ENCODE results near the gene PHF21A. TPM values are rescaled to one million over a fixed set of nuclear protein-coding genes. Genes with fewer than 3 reads are reported as not detected.

PHF21A gene
- total RNA-seq, 1 experiment from 2014 or later = 2.5 TPM

DNA sequence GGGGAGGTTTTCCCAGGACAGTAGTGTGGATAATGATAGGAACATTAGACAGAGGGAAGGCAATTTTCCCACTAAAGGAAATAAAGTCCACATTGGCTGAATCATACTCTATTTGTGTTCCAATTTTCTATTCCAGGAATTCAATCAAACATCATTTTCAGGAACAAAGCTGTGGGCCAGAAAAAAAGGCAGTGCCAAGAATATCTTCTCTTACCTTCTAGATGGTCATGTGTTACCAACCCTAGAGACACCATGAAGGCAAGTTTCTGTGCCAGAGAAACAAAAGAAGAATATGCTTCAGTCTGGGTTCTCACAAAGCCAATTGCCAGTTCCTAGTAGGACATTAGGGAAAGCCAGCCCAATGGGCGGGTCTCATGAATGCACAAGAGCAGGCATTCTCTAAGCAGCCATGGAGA is 171.3 kb downstream of the PHF21A start:
- in situ Hi-C loops (cut with HindIII; ENCODE audit: low sequenced_read_pairs) = no loop called here
- no peak for DNase-seq (ENCODE audit: low spot score)

DNA sequence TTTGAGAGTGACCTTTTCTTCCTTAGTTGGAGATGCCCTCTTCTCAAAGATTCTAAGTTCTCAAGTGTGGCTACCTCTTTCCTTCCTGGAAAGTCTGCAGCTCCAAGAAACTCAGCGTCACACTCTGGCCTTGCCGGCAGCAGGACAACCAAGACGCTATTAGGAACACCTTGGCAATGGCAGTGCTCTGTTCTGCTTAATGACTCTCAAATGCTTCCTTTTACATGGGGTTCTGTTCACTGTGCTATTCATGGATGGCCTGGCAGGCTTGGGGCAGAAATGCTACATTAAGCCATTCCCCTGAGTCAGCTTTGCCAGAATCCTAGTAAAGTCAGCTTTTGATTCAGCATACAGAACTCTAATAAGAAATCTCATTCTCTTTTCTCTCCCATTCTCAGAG is 172.9 kb downstream of the PHF21A start:
- no peak for DNase-seq (ENCODE audit: low spot score)
- in situ Hi-C loops (cut with HindIII; ENCODE audit: low sequenced_read_pairs) = no loop called here

DNA sequence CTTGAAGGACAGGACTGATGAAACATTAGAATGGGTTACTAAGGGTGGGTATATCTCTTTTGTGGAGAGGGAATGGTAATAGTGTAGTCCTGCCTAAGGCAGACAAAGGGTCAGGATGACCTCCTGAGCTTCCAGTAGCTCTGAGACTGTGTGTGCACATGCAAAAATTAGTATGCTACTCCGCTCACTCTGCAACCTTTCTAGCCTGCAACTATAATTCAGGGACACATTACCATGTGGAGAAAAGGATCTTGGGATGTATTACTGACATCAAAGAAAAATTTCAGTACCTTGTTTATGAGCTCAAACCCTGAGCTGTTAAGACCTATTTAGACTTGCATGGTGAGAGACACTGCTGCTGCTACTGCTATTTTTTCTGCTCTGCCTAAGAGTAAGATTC is 173.4 kb downstream of the PHF21A start:
- in situ Hi-C loops (cut with HindIII; ENCODE audit: low sequenced_read_pairs) = no loop called here
- no peak for DNase-seq (ENCODE audit: low spot score)

DNA sequence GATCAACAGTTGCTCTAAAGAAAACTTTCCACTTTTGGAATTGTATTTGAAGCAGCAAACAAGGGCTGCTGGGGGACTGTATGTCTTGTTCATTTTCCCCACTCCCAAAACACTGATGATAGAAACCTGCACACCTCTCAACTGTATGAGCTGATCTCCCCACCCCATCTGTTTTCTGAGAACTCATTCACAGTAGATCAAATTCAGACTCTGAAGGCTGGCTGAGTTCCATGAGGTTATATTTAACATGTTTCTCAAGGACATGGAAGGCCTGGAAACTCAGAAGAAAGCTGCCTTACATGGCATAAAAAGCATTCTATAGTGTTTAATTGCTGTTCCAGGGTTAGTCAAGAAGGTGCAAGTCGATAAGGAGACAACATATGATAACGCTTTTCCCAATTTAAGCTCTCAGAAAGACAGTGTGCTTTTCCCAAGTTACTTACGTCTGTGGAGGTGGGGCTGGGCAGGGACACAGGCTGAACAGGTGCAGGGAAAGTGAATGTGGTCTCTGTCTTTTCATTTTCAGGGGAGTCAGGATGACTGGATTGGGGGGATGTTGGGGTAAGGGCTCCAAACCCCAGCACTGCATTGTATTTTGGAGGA is 175.8 kb downstream of the PHF21A start:
- DNase-seq (ENCODE audit: low spot score) = no peak
- in situ Hi-C loops (cut with HindIII; ENCODE audit: low sequenced_read_pairs) = no loop called here

DNA sequence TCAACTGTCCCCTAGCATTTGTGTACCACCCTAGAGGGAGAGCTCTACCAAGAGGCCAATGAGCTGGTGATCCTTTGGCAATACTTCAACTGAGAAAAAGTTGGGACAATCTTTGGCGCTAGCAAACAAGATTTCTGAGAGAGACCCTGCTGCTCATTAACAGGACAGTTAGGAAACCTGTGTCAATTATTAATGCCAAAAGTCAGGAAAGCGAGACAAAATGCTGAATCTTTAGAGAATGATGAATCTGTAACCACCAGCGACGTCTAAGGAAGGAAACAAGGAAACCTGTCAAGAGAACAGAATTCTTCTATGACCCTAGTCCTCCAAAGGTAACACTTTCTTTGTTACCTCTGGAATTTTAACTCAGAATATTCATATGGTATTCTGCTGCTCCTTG is 178.9 kb downstream of the PHF21A start:
- in situ Hi-C loops (cut with HindIII; ENCODE audit: low sequenced_read_pairs) = no loop called here
- DNase-seq (ENCODE audit: low spot score) = no peak

DNA sequence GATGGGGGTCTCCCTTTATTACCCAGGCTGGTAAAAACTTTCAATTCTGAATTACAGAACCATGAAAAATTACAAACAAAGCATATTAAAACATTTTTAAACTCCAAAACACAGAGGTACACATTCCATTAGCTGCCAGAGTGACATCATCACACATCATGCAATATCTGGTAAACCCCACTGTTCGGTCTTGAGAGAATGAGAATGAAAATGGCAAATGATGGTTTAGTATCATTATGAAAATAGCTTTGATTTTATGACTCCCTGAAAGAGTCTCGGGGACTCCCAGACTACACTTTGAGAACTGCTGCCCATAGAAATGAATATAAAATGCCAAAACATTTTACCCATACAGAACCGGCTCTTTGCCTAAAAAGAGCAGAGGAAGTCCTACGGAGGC is 180.0 kb downstream of the PHF21A start:
- in situ Hi-C loops (cut with HindIII; ENCODE audit: low sequenced_read_pairs) = no loop called here
- no peak for DNase-seq (ENCODE audit: low spot score)

DNA sequence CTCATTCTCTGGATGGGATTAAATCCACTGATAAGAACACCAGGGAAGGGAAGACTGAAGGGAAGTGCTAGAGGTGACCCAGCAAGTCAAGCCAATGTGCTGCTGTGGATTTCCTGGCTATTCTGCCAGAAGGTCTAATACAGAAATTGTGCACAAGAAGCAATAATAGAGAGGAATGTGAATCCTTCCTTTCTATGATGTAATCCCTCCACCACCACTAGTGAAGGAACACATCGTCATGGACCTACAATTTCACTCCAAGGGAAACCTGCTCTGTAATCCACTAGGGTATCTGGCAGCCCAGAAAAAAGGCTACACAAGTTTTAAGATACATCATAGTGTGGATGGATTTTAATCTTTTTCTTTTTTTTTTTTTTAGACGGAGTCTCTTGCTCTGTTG is 181.4 kb downstream of the PHF21A start:
- in situ Hi-C loops (cut with HindIII; ENCODE audit: low sequenced_read_pairs) = no loop called here
- no peak for DNase-seq (ENCODE audit: low spot score)

DNA sequence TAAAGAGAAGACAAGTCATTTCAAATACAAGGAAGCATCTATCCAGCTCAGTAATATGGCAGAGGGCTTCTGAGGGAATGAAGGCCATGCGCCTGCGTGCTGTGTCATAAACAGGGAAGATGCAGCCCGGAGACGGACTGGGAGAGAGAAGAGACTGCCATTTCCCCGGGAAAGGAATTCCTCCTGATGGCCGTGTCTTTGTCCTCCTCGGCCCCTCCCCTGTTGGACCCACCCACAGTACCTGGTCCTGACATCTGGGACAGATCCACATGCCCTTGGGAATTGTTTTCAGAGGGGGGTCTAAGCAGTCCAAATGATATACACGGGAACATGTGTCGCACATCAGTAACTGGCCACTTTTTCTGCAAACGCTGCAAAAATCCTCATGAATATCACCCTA is 183.3 kb downstream of the PHF21A start:
- DNase-seq (ENCODE audit: low spot score) = no peak
- in situ Hi-C loops (cut with HindIII; ENCODE audit: low sequenced_read_pairs) = no loop called here

DNA sequence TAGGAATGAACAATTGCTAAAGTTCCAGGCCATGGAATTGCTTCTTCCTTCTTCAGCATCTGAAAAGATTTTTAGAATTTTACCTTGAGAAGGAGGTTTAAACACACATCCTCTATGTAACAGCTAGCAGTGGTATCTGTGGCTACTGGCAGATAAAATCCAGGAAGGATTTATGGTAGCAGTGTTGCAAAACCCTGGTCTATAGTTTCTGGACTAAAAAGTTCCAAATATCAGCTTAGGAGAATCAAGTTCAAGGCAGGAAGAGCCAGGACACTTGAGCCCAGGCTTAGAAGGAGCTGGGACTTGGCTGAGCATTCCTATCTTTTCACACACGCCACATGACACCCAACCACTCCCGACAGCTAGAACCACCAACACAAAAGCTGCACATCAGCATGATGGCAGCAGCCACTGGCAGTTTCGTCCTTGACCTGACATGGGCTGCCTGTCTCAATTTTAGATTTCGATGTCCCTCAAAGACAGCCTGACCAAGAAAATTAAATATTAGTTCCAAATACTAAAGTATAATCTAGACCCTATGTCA is 184.7 kb downstream of the PHF21A start:
- in situ Hi-C loops (cut with HindIII; ENCODE audit: low sequenced_read_pairs) = no loop called here

DNA sequence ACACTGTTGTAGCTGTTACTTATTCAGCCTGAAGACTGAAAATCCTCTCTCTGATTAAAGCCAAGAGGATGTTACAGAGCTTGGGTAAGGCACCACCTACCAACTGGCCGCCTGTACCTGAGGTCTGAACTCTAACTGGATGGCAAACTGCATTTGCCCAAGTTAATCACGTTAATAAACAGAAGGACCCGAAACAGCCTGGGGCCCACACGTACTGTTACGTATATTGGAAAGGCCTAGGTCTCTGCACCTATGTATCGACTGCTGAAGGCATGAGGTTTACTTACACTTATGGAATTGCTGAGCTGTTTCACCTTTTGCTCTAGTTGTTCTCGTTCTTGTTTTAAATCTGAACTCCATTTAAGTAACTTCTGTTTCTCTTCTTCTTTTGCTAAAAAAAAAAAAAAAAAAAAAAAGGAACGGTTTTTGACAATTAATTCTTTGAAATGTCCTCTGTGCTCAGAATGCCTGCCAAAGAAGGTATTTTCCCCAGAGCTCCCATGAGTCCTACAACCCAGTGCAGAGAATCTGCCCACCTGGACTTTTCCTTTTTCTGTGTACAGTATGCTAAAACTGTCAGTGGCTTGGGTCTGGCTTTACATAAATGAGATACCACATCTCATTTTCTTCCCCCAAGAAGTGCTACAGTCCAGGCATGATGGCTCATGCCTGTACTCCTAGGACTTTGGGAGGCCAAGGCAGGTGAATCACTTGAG is 185.7 kb downstream of the PHF21A start:
- in situ Hi-C loops (cut with HindIII; ENCODE audit: low sequenced_read_pairs) = no loop called here
- no peak for DNase-seq (ENCODE audit: low spot score)

More for the DNA sequence above, 184.7 kb downstream of the PHF21A start:
- DNase-seq (ENCODE audit: low spot score) = no peak

DNA sequence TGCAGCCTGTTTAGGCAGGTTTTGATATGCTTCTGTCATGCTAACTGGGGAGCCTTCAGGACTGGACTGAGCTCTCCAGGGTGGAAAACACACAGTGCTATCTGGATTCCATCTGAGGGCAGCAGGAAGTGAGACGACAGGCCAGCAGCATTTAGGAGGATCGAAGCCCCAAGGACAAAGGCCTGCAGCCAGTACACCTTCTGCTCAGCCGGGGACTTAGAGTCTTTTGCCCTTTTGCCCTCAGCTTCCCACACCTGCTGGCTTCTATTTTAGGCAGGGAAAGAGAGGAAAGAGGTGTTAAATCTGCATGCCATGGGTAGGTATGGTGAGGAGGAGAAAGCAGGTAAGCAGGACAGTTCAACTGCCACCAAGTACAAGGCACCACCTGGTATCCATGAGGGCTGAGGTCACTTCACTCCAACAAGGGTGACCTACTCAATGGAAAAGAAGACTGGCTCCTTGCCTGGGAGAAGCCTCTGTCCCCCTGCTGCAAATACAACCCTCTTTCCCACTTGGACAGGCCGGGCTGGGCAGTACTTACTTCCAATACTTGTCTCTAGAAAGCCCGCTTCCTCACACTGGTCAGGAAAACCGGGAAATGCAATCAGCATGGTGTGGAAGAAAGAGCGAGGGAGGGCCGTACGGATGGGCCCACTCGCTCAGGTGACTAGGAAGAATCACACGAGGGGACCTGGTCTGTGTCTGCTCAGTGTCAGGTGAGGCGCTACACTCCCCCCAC is 186.5 kb downstream of the PHF21A start:
- no peak for DNase-seq (ENCODE audit: low spot score)
- in situ Hi-C loops (cut with HindIII; ENCODE audit: low sequenced_read_pairs) = no loop called here

DNA sequence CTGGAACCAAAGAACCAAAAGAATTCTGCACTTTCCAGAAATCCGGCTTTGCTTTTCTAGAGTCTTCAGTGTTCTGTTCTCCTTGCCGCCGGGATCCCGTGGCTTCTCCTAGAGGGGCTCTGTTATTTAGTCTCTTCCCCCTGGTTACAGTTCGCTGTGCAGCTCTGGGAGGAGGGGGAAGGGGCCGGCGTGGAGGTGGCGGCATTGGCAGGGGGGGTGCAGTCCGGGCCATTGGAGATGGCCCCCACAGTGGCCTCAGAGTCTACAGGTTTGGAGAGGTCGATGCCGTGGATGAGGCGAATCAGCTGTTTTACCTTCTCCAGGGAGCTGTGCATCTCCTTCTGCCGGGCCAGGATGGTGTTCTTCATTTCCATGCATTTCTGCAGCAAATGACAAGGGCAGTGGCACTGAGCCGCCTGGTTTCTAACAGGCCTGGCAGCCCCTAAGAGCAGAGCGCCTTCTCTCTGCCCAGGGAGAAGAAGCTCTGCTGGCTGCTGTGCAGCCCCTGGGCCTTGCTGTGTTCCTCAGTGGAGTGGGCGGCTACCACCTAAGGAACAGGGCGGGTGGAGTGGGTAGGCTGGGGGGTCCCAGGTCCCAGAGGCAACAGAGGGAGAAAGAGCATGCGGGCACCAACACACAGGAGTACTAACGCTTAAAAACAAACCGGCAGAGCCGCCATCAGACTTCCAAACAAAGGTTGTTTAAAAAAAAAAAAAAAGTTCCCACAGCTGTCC is 187.2 kb downstream of the PHF21A start:
- in situ Hi-C loops (cut with HindIII; ENCODE audit: low sequenced_read_pairs) = no loop called here
- no peak for DNase-seq (ENCODE audit: low spot score)

DNA sequence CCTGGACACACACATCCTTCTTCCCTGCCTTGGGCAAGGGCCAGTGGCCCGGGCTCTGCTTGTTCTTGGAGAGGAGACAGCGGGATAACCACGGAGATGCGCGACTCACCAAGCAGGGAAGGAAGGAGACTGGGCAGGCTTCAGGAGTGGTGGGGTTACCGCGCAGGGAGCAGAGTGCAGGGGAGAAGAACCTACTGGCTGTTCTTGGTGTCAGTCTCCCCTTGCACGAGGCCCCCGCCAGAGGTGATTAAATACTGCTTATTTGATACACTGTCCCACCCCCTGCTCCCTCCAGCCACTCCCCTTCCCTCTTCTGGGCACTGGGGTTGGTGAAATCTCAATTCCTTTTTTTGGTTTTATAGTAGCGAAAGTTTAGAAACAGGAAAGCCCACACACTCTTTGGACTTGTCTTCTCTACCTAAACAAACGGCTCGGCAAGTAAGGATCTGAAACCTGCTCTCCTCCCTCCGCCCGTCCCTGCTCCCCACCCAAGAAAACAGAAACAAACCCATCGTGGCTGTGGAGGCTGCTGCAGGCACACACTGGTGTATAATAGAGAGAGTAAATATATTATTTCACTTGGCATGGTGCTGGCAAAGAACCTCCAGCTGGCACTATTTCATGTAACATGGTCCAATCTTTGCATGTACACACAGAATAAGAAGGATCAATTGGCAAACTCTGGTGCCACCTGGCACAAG is 188.0 kb downstream of the PHF21A start:
- no peak for DNase-seq (ENCODE audit: low spot score)
- in situ Hi-C loops (cut with HindIII; ENCODE audit: low sequenced_read_pairs) = no loop called here

DNA sequence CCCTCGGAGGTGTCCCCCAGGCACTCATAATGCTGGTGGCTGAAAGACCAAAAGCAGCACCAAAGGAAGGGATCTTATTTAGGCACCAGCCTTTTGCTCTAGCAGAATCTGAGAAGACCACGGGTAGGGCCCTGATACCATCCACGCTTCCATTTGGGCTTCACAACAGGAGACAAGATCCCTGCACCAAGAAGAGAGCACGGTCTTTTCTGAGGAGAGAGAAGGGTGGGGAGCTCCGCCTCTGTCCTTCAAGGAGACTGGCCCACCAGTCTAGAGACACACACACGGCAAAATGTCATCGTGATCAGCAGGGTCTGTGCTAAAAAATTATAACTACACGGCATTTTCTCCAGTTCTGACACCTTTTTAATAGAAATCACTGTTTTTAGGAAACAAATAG is 189.0 kb downstream of the PHF21A start:
- DNase-seq (ENCODE audit: low spot score) = no peak
- in situ Hi-C loops (cut with HindIII; ENCODE audit: low sequenced_read_pairs) = no loop called here

DNA sequence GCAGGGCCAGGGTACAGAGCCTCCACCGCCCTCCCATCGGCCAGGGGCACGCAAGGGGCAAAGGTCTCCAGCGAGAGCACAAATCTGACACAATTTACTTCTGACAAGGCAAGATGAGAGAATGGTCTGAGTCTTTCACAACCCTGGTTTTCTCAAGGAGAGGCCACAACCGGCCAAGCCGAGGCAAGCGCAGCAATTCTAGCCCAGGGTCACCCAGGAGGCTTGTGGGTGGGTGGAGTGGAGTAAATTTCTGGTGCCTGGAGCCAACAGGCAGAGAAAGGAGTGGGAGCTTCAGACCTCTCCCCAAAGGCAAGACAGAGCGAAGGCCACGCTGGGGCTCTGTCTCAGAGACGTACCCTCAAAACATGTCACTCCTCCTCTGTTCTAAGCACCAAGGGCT is 189.5 kb downstream of the PHF21A start:
- in situ Hi-C loops (cut with HindIII; ENCODE audit: low sequenced_read_pairs) = no loop called here
- no peak for DNase-seq (ENCODE audit: low spot score)

DNA sequence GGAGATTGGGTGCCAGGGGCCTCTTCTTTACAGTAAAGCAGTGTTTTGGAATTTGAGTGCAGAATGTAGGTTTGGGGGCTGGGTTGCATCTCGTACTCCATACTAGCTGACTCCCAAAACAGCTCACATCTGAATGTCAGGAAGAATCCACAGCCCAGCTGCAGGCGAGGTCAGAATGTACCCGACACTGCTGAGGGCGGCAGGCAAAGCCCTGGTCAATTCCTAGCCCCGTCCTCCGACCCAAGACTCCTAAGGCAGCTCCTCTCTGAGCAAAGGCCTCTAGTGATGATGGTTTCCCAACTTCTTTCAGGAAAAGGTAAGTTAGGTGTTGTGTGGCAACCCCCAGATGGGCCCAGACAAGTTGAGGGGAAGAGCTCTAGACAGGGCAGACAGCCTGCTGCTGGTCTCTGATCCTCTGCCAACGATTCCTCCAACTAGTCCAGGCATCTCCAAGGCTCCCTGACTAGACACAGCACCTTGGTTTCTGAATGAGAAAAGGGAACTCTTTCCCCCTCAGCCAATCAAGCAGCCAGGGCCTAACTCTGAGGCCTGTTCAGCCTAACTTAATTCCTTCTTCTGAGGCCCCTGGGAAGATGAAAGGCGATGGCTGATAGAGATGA is 190.2 kb downstream of the PHF21A start:
- DNase-seq (ENCODE audit: low spot score) = no peak
- in situ Hi-C loops (cut with HindIII; ENCODE audit: low sequenced_read_pairs) = no loop called here

DNA sequence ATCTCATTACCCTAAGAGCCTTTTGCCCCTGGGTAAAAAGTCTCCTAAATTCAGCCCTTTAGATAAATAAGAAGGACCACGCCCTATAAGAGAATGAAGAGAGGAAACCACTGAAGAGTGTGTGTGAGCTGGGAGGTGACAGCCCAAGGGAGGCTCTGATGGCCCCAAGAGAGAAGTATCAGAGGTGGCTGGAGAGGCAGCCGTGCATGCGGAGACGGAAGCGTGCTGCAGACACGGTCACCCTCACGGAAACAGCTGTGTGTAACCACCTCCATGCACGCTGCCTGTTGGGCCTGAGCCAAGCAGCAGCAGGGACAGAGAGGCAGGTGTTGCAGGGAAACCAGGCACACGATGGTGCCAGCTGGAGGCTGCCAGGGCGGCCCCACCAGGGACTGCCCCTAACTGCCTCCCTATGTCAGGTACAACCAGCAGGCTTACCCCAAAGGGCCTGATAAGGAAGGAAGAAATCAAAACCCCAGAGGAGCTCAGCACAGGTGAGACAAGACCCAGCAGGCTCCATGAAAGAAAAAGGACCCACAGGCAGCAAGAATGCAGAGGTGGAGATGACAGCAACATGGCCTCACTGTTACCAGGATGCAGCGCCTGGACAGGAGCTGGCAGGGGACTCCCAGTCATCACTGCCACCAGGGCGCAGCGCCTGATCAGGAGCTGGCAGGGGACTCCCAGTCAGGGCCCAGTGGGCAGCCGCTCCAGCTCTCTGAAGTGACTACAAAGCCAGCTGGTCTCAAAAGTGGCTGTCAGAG is 191.0 kb downstream of the PHF21A start:
- no peak for DNase-seq (ENCODE audit: low spot score)
- in situ Hi-C loops (cut with HindIII; ENCODE audit: low sequenced_read_pairs) = no loop called here

DNA sequence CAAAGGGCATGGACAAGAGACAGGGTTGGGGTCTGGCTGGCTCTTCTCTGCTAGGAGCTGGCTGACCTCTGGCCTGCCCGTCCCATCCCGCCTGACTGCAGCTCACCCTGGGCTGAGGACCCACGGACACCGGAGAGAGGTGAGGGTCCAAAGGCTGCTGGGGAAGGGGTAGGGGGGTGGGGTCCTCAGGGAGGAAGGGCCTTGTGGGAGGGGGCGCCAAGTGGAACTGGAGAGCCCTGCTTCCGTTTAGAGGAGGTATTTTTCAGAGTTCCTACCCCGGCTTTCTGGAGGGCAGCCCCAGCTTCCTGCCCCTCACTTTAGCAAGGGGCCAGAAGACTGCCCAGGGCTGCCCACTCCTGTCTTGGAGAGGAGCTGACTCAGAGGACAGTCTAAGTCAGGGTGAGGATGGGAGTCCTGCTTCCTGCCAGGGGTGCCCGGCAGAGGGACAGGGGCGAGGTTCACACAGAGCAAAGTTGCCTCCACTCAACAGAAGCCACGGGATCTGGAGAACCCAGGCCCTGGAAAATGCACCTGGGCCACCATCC is 191.7 kb downstream of the PHF21A start:
- in situ Hi-C loops (cut with HindIII; ENCODE audit: low sequenced_read_pairs) = no loop called here
- no peak for DNase-seq (ENCODE audit: low spot score)
